ENCODE data around the gene CHFR. TPM values are rescaled to one million over a fixed set of nuclear protein-coding genes. Genes with fewer than 3 reads are reported as not detected.
A peak's percentile ranks its signal among the peaks of the same experiment; 100 is the strongest.

The CHFR gene
- total and polyA plus RNA-seq, 9 of the 15 experiments (the other 6 are each of a cell fraction or from before 2014, with no cell fraction given): 0.61 to 33.9 (median 19.3) TPM

DNA sequence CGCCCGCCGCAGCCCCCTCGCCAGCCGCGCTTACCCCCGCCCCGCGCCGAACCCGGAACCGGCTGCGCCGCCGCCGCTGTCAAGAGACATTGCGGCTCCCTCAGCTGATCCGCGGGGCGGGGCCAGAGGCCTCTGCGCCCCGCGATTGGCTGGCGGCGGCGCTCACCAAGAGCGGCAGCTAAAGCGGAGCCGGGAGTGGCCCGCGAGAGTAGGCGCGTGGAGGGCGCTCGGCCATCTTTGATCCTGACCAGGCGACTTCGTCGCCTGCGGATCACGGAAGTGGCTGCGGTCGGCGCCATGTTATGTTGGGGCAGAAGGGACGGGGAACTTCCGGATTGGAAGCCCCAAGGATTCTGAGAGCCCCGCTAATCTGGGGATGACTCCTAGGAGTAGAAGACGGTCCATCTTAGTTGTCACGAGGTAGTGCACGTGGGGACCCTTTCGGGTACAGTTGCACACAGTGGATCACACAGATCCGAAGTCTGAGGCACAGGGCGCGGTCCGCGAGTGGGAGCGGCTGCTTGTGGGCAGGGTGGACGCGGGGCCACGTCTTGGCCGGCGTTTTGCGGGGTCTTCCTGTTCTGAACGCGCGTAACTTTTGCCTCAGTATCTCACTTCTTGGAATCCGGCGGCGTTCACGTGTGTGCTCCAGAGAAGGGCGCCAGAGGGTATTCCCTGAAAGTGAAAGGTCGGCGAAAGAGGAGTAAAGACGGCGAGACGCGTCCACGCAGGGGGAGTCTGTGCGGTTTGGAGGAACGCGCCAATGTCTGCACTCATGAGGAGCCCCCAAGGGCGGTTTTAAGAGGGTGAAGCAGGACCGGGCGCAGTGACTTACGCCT lies at the start of gene CHFR (continued):
- TF ChIP-seq, protein P1, sequence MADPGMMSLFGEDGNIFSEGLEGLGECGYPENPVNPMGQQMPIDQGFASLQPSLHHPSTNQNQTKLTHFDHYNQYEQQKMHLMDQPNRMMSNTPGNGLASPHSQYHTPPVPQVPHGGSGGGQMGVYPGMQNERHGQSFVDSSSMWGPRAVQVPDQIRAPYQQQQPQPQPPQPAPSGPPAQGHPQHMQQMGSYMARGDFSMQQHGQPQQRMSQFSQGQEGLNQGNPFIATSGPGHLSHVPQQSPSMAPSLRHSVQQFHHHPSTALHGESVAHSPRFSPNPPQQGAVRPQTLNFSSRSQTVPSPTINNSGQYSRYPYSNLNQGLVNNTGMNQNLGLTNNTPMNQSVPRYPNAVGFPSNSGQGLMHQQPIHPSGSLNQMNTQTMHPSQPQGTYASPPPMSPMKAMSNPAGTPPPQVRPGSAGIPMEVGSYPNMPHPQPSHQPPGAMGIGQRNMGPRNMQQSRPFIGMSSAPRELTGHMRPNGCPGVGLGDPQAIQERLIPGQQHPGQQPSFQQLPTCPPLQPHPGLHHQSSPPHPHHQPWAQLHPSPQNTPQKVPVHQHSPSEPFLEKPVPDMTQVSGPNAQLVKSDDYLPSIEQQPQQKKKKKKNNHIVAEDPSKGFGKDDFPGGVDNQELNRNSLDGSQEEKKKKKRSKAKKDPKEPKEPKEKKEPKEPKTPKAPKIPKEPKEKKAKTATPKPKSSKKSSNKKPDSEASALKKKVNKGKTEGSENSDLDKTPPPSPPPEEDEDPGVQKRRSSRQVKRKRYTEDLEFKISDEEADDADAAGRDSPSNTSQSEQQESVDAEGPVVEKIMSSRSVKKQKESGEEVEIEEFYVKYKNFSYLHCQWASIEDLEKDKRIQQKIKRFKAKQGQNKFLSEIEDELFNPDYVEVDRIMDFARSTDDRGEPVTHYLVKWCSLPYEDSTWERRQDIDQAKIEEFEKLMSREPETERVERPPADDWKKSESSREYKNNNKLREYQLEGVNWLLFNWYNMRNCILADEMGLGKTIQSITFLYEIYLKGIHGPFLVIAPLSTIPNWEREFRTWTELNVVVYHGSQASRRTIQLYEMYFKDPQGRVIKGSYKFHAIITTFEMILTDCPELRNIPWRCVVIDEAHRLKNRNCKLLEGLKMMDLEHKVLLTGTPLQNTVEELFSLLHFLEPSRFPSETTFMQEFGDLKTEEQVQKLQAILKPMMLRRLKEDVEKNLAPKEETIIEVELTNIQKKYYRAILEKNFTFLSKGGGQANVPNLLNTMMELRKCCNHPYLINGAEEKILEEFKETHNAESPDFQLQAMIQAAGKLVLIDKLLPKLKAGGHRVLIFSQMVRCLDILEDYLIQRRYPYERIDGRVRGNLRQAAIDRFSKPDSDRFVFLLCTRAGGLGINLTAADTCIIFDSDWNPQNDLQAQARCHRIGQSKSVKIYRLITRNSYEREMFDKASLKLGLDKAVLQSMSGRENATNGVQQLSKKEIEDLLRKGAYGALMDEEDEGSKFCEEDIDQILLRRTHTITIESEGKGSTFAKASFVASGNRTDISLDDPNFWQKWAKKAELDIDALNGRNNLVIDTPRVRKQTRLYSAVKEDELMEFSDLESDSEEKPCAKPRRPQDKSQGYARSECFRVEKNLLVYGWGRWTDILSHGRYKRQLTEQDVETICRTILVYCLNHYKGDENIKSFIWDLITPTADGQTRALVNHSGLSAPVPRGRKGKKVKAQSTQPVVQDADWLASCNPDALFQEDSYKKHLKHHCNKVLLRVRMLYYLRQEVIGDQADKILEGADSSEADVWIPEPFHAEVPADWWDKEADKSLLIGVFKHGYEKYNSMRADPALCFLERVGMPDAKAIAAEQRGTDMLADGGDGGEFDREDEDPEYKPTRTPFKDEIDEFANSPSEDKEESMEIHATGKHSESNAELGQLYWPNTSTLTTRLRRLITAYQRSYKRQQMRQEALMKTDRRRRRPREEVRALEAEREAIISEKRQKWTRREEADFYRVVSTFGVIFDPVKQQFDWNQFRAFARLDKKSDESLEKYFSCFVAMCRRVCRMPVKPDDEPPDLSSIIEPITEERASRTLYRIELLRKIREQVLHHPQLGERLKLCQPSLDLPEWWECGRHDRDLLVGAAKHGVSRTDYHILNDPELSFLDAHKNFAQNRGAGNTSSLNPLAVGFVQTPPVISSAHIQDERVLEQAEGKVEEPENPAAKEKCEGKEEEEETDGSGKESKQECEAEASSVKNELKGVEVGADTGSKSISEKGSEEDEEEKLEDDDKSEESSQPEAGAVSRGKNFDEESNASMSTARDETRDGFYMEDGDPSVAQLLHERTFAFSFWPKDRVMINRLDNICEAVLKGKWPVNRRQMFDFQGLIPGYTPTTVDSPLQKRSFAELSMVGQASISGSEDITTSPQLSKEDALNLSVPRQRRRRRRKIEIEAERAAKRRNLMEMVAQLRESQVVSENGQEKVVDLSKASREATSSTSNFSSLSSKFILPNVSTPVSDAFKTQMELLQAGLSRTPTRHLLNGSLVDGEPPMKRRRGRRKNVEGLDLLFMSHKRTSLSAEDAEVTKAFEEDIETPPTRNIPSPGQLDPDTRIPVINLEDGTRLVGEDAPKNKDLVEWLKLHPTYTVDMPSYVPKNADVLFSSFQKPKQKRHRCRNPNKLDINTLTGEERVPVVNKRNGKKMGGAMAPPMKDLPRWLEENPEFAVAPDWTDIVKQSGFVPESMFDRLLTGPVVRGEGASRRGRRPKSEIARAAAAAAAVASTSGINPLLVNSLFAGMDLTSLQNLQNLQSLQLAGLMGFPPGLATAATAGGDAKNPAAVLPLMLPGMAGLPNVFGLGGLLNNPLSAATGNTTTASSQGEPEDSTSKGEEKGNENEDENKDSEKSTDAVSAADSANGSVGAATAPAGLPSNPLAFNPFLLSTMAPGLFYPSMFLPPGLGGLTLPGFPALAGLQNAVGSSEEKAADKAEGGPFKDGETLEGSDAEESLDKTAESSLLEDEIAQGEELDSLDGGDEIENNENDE (IDR thresholded peaks at IDR 0.05; ENCODE audit: low read depth, low read length): no peak
- TF ChIP-seq TBP (optimal IDR thresholded peaks at IDR 0.05; ENCODE audit: low read depth, low read length) (peak; percentile 49), ETV1 (tag; conservative IDR thresholded peaks at IDR 0.05; ENCODE audit: low read depth) (peak; percentile 88), TAF9B (IDR thresholded peaks at IDR 0.05; ENCODE audit: partially characterized antibody) (no peak), C11orf30 (IDR thresholded peaks at IDR 0.05; ENCODE audit: low read depth) (no peak), ZNF124 (CRISPR knock-in tag; IDR thresholded peaks at IDR 0.05) (no peak), ZBED1 (IDR thresholded peaks at IDR 0.05) (no peak), CEBPG (CRISPR knock-in tag; IDR thresholded peaks at IDR 0.05) (no peak), CEBPG (tag; conservative IDR thresholded peaks at IDR 0.05 in 1 of 2, IDR thresholded peaks at IDR 0.05 in 1 of 2) (no peak), ZNF699 (CRISPR knock-in tag; IDR thresholded peaks at IDR 0.05; ENCODE audit: insufficient replicate concordance) (no peak), MEF2D (tag; conservative IDR thresholded peaks at IDR 0.05; ENCODE audit: low read depth) (no peak)
- TF ChIP-seq, protein P2, sequence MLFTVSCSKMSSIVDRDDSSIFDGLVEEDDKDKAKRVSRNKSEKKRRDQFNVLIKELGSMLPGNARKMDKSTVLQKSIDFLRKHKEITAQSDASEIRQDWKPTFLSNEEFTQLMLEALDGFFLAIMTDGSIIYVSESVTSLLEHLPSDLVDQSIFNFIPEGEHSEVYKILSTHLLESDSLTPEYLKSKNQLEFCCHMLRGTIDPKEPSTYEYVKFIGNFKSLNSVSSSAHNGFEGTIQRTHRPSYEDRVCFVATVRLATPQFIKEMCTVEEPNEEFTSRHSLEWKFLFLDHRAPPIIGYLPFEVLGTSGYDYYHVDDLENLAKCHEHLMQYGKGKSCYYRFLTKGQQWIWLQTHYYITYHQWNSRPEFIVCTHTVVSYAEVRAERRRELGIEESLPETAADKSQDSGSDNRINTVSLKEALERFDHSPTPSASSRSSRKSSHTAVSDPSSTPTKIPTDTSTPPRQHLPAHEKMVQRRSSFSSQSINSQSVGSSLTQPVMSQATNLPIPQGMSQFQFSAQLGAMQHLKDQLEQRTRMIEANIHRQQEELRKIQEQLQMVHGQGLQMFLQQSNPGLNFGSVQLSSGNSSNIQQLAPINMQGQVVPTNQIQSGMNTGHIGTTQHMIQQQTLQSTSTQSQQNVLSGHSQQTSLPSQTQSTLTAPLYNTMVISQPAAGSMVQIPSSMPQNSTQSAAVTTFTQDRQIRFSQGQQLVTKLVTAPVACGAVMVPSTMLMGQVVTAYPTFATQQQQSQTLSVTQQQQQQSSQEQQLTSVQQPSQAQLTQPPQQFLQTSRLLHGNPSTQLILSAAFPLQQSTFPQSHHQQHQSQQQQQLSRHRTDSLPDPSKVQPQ (CRISPR knock-in tag; IDR thresholded peaks at IDR 0.05; ENCODE audit: borderline replicate concordance): no peak

All from K562 (cell line).